Suprapubic skin (tissue), 4 donors: ENCODE measurements around the gene GASK1A.

ENCODE experiments used
- POLR2A ChIP-seq, 2 donors: fragments of 450-650 bp; IDR thresholded peaks; one replicate each; pipeline ENCODE4 v1.6.1; 2017; ENCODE audit warnings: antibody characterized with exemption in 2 of 2, mild to moderate bottlenecking in 2 of 2, moderate library complexity in 2 of 2
- POLR2AphosphoS5 ChIP-seq, 3 donors: sonication (generic); formaldehyde crosslinking; IDR thresholded peaks; one replicate each; pipeline ENCODE4 v1.6.1; 2017; ENCODE audit warnings: antibody characterized with exemption in 3 of 3
- TF ChIP-seq, protein P1 (sequence below), 2 donors: fragments of 200-600 bp in 1 of 2; fragments of 450-650 bp in 1 of 2; sonication (generic) in 1 of 2; IDR thresholded peaks; one replicate each; pipeline ENCODE4 v1.5.1; 2016 to 2019; ENCODE audit warnings: antibody characterized with exemption in 2 of 2, mild to moderate bottlenecking in 1 of 2, moderate library complexity in 1 of 2

DNA sequence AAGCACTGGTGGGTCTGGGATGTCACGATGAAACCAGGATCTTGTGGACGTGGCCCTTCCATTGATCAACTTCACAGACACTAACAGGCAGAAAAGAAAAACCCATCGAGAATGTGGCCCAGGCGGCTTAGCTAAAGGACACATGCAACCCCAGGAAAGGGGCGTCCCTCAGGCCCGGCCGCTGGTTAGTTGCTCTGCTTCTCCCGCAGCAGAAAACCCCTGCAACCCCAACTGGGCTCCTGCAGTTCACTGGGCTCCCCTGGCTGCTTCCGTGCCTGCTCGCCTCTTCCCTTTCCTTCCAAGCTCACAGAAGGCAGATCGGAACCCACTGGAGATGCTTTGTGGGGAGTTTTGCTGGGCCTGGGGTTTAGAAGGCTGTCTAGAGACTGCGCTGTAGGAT lies 1.1 kb downstream of the GASK1A start:
- TF ChIP-seq, protein P1, sequence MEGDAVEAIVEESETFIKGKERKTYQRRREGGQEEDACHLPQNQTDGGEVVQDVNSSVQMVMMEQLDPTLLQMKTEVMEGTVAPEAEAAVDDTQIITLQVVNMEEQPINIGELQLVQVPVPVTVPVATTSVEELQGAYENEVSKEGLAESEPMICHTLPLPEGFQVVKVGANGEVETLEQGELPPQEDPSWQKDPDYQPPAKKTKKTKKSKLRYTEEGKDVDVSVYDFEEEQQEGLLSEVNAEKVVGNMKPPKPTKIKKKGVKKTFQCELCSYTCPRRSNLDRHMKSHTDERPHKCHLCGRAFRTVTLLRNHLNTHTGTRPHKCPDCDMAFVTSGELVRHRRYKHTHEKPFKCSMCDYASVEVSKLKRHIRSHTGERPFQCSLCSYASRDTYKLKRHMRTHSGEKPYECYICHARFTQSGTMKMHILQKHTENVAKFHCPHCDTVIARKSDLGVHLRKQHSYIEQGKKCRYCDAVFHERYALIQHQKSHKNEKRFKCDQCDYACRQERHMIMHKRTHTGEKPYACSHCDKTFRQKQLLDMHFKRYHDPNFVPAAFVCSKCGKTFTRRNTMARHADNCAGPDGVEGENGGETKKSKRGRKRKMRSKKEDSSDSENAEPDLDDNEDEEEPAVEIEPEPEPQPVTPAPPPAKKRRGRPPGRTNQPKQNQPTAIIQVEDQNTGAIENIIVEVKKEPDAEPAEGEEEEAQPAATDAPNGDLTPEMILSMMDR (IDR thresholded peaks at IDR 0.05), result no peak
- TF ChIP-seq POLR2A (IDR thresholded peaks at IDR 0.05) (no peak), POLR2AphosphoS5 (IDR thresholded peaks at IDR 0.05) (no peak)
